ENCODE measurements around the gene CERS6. TPM values are rescaled to one million over a fixed set of nuclear protein-coding genes. Genes with fewer than 3 reads are reported as not detected.

Gene CERS6
- polyA plus RNA-seq, 1 donor from 2014 or later, result 59.3 TPM

DNA sequence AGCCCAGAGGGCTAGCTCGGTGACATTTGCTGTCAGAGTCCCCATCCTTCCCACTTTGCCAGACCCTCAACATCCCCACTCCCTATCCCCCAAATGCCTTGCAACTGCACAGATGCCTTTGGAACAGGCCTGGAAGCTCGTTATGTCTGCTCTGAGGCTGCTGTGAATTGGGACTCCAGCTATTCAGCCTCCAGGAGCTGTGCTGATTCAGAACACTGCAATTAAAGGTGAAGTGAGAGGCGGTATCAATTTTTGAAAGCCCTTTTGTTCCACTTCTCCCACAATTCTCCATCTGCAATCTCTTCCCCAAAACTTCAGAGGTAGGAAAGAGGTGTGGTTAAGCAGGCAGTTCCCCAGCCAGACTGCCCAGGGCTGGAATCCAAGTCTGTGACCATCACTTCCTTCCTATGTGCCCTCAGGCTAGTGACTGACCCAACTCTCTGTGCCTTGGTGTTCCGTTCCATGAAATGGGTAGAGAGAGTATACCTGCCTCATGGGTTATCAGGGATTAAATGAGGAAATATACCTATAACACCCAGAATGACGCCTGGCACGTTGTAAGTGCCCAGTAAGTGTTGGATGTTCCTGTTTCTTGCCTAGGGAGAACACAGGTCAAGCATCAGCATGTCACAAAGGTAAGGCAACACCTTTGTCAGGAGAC lies 363.9 kb downstream of the CERS6 start:
- no peaks in the 10 kb centered on the region for H3K9me2 ChIP-seq (ENCODE audit: insufficient read depth, low read length)
- H2AFZ ChIP-seq (ENCODE audit: low read depth, low read length), result no peak overlapping the region
- no peak overlapping the region for H3K4me2 ChIP-seq (ENCODE audit: low read length)
- H3K79me2 ChIP-seq (replicated peaks; ENCODE audit: insufficient read depth, low read length), result no peaks in the 10 kb centered on the region
- H3K9ac ChIP-seq (ENCODE audit: low read length), result no peak overlapping the region
- no peaks in the 10 kb centered on the region for H3K36me3 ChIP-seq (ENCODE audit: insufficient read depth, low read length)
- no peaks in the 10 kb centered on the region for H3F3A ChIP-seq (ENCODE audit: insufficient read depth, low read length, poor library complexity, severe bottlenecking)
- no peak overlapping the region for H3K4me3 ChIP-seq (ENCODE audit: low read length)
- no peaks in the 10 kb centered on the region for H3K9me3 ChIP-seq (ENCODE audit: low read length)
- TF ChIP-seq MXI1 (conservative IDR thresholded peaks at IDR 0.05; ENCODE audit: poor library complexity, severe bottlenecking), result no peak
- TF ChIP-seq EP300 (conservative IDR thresholded peaks at IDR 0.05; ENCODE audit: poor library complexity, severe bottlenecking), result no peak
- TF ChIP-seq, protein P1, sequence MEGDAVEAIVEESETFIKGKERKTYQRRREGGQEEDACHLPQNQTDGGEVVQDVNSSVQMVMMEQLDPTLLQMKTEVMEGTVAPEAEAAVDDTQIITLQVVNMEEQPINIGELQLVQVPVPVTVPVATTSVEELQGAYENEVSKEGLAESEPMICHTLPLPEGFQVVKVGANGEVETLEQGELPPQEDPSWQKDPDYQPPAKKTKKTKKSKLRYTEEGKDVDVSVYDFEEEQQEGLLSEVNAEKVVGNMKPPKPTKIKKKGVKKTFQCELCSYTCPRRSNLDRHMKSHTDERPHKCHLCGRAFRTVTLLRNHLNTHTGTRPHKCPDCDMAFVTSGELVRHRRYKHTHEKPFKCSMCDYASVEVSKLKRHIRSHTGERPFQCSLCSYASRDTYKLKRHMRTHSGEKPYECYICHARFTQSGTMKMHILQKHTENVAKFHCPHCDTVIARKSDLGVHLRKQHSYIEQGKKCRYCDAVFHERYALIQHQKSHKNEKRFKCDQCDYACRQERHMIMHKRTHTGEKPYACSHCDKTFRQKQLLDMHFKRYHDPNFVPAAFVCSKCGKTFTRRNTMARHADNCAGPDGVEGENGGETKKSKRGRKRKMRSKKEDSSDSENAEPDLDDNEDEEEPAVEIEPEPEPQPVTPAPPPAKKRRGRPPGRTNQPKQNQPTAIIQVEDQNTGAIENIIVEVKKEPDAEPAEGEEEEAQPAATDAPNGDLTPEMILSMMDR (IDR thresholded peaks at IDR 0.05; ENCODE audit: poor library complexity, severe bottlenecking), result no peak
- no peak for TF ChIP-seq TAF1 (IDR thresholded peaks at IDR 0.05; ENCODE audit: low read depth)
- no peak for TF ChIP-seq EZH2 (IDR thresholded peaks at IDR 0.05; ENCODE audit: borderline replicate concordance, insufficient read depth, low read length, poor library complexity, severe bottlenecking)
- no peak for TF ChIP-seq RAD21 (conservative IDR thresholded peaks at IDR 0.05)
- TF ChIP-seq POLR2AphosphoS5 (IDR thresholded peaks at IDR 0.05), result no peak
- no peak for TF ChIP-seq SMC3 (conservative IDR thresholded peaks at IDR 0.05; ENCODE audit: poor library complexity)
- no peak overlapping the region for H3K27ac ChIP-seq (ENCODE audit: low read length)
- no peaks in the 10 kb centered on the region for H4K20me1 ChIP-seq (ENCODE audit: insufficient read depth)
- no peaks in the 10 kb centered on the region for H3K27me3 ChIP-seq (ENCODE audit: insufficient read depth, low read depth, low read length)

DNA sequence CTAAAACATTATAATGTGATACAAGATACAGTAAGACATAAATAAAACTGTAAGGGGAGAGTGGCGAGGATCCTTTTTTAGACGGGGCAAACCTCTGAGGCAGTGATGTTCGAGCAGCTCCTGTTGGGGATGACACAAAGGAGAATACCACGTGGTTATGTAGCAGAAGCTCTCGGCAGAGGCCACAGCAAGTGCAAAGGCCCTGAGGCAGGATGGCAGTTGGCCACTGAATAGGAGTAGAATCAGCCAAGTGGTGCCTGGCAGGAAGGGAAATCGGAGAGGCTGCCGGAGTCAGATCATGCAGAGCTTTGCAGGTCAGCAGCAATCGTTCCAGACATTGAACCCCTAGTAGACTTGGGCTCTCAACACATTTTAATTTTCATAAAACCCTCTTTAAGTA lies 365.5 kb downstream of the CERS6 start:
- Histone ChIP-seq H3K9me2 (ENCODE audit: insufficient read depth, low read length) (no peaks in the 10 kb centered on the region), H3K36me3 (ENCODE audit: insufficient read depth, low read length) (no peaks in the 10 kb centered on the region), H3K9ac (ENCODE audit: low read length) (no peak overlapping the region), H2AFZ (ENCODE audit: low read depth, low read length) (no peak overlapping the region), H3K79me2 (replicated peaks; ENCODE audit: insufficient read depth, low read length) (no peaks in the 10 kb centered on the region), H3K27me3 (ENCODE audit: insufficient read depth, low read depth, low read length) (no peaks in the 10 kb centered on the region), H3K4me2 (ENCODE audit: low read length) (no peak overlapping the region), H3K4me3 (ENCODE audit: low read length) (no peak overlapping the region), H3K27ac (ENCODE audit: low read length) (no peak overlapping the region), H3F3A (ENCODE audit: insufficient read depth, low read length, poor library complexity, severe bottlenecking) (no peaks in the 10 kb centered on the region), H3K9me3 (ENCODE audit: low read length) (no peaks in the 10 kb centered on the region), H4K20me1 (ENCODE audit: insufficient read depth) (no peaks in the 10 kb centered on the region)
- TF ChIP-seq, protein P2, sequence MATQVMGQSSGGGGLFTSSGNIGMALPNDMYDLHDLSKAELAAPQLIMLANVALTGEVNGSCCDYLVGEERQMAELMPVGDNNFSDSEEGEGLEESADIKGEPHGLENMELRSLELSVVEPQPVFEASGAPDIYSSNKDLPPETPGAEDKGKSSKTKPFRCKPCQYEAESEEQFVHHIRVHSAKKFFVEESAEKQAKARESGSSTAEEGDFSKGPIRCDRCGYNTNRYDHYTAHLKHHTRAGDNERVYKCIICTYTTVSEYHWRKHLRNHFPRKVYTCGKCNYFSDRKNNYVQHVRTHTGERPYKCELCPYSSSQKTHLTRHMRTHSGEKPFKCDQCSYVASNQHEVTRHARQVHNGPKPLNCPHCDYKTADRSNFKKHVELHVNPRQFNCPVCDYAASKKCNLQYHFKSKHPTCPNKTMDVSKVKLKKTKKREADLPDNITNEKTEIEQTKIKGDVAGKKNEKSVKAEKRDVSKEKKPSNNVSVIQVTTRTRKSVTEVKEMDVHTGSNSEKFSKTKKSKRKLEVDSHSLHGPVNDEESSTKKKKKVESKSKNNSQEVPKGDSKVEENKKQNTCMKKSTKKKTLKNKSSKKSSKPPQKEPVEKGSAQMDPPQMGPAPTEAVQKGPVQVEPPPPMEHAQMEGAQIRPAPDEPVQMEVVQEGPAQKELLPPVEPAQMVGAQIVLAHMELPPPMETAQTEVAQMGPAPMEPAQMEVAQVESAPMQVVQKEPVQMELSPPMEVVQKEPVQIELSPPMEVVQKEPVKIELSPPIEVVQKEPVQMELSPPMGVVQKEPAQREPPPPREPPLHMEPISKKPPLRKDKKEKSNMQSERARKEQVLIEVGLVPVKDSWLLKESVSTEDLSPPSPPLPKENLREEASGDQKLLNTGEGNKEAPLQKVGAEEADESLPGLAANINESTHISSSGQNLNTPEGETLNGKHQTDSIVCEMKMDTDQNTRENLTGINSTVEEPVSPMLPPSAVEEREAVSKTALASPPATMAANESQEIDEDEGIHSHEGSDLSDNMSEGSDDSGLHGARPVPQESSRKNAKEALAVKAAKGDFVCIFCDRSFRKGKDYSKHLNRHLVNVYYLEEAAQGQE (IDR thresholded peaks at IDR 0.05; ENCODE audit: borderline replicate concordance), result no peak
- no peak for TF ChIP-seq EP300 (conservative IDR thresholded peaks at IDR 0.05; ENCODE audit: poor library complexity, severe bottlenecking)
- TF ChIP-seq POLR2AphosphoS5 (IDR thresholded peaks at IDR 0.05), result no peak
- TF ChIP-seq RAD21 (conservative IDR thresholded peaks at IDR 0.05), result no peak
- no peak for TF ChIP-seq MXI1 (conservative IDR thresholded peaks at IDR 0.05; ENCODE audit: poor library complexity, severe bottlenecking)
- no peak for TF ChIP-seq EZH2 (IDR thresholded peaks at IDR 0.05; ENCODE audit: borderline replicate concordance, insufficient read depth, low read length, poor library complexity, severe bottlenecking)
- no peak for TF ChIP-seq TAF1 (IDR thresholded peaks at IDR 0.05; ENCODE audit: low read depth)
- TF ChIP-seq, protein P1 (IDR thresholded peaks at IDR 0.05; ENCODE audit: poor library complexity, severe bottlenecking), result no peak
- no peak for TF ChIP-seq SMC3 (conservative IDR thresholded peaks at IDR 0.05; ENCODE audit: poor library complexity)
